ENCODE measurements around the gene FAM13A.
"Not testable (repeated sequence)": the region's sequence is repeated elsewhere in the genome, so short reads cannot be mapped to it uniquely, and the experiment has no call there.

FAM13A gene

DNA sequence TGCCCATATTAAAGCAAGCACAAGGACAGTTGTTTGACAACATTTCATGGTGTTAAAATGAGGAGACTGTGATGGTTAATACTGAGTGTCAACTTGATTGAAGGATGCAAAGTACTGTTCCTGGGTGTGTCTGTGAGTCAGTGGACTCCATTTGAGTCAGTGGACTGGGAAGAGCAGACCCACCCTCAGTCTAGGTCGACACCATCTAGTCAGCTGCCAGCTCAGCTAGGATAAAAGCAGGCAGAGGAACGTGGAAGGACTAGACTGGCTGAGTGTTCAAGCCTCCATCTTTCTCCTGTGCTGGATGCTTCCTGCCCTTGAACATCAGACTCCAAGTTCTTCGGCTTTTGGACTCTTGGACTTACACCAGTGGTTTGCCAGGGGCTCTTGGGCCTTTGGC lies 203.4 kb downstream of the FAM13A start:
- not testable (repeated sequence) for H2BK120ac ChIP-seq (ENCODE audit: low read depth, low read length); H3K4me1 ChIP-seq (ENCODE audit: control insufficient read depth in 2 of 2, insufficient read depth in 1 of 2, low read depth in 1 of 2, low read length in 2 of 2); H2BK12ac ChIP-seq (ENCODE audit: low read length); H3K36me3 ChIP-seq (replicated peaks in 1 of 2; ENCODE audit: control insufficient read depth in 2 of 2, insufficient read depth in 2 of 2, low read length in 2 of 2); H2AFZ ChIP-seq (ENCODE audit: low read length); H3K9ac ChIP-seq (ENCODE audit: low read depth, low read length, poor library complexity); H2AK5ac ChIP-seq (ENCODE audit: low read depth, low read length); H2BK5ac ChIP-seq (ENCODE audit: low read length); H4K91ac ChIP-seq (ENCODE audit: low read depth, low read length, poor library complexity); H3K27me3 ChIP-seq (ENCODE audit: control insufficient read depth in 3 of 3, insufficient read depth in 3 of 3, low read depth in 1 of 3, low read length in 3 of 3); H3K27ac ChIP-seq (replicated peaks; ENCODE audit: low read length); H3K4ac ChIP-seq (ENCODE audit: low read length); H3K79me1 ChIP-seq (ENCODE audit: low read depth, low read length); H3K23ac ChIP-seq (ENCODE audit: low read depth, low read length, poor library complexity); H3K9me3 ChIP-seq (replicated peaks in 1 of 2; ENCODE audit: control insufficient read depth in 2 of 2, insufficient read depth in 1 of 2, low read depth in 1 of 2, low read length in 2 of 2); H3K14ac ChIP-seq (ENCODE audit: low read length); H2BK15ac ChIP-seq (ENCODE audit: low read length); H3K18ac ChIP-seq (ENCODE audit: low read length); H3K4me2 ChIP-seq (ENCODE audit: insufficient read depth, low read length, poor library complexity, severe bottlenecking); DNase-seq (ENCODE audit: low spot score); H3K4me3 ChIP-seq (ENCODE audit: low read length in 2 of 2)
- peak overlapping the region; percentile 23 for H4K8ac ChIP-seq (ENCODE audit: low read depth, low read length)
- no CpG with 5 or more reads among the region's 3 CpGs for WGBS, 2 donors (ENCODE audit: extremely low coverage in 2 of 2, insufficient read length in 2 of 2, insufficient replicate concordance in 1 of 2)

- peaks cover 0 to 7% of the 10 kb centered on the region in 2 donors for H3K4me1 ChIP-seq (ENCODE audit: control insufficient read depth in 2 of 2, insufficient read depth in 1 of 2, low read depth in 1 of 2, low read length in 2 of 2)
- no peak overlapping the region for H2AFZ ChIP-seq (ENCODE audit: low read length)
- no peak overlapping the region for H2BK15ac ChIP-seq (ENCODE audit: low read length)
- peaks cover 4% of the 10 kb centered on the region in 2 donors for H3K36me3 ChIP-seq (replicated peaks in 1 of 2; ENCODE audit: control insufficient read depth in 2 of 2, insufficient read depth in 2 of 2, low read length in 2 of 2)
- H3K27ac ChIP-seq (replicated peaks; ENCODE audit: low read length), result no peak overlapping the region
- peaks cover 2% of the 10 kb centered on the region for H3K79me1 ChIP-seq (ENCODE audit: low read depth, low read length)
- H3K4ac ChIP-seq (ENCODE audit: low read length), result no peak overlapping the region
- no peak overlapping the region for H3K9ac ChIP-seq (ENCODE audit: low read depth, low read length, poor library complexity)
- no peak overlapping the region for H3K18ac ChIP-seq (ENCODE audit: low read length)
- no peak overlapping the region for H3K4me3 ChIP-seq (ENCODE audit: low read length in 2 of 2)
- DNase-seq (ENCODE audit: low spot score), result no peak
- no peak overlapping the region for H4K91ac ChIP-seq (ENCODE audit: low read depth, low read length, poor library complexity)
- H4K8ac ChIP-seq (ENCODE audit: low read depth, low read length), result no peak overlapping the region
- no peak overlapping the region for H3K14ac ChIP-seq (ENCODE audit: low read length)
- H3K23ac ChIP-seq (ENCODE audit: low read depth, low read length, poor library complexity), result no peak overlapping the region
- no peak overlapping the region for H2BK120ac ChIP-seq (ENCODE audit: low read depth, low read length)
- no peak overlapping the region for H3K4me2 ChIP-seq (ENCODE audit: insufficient read depth, low read length, poor library complexity, severe bottlenecking)
- H2BK5ac ChIP-seq (ENCODE audit: low read length), result no peak overlapping the region
- H2BK12ac ChIP-seq (ENCODE audit: low read length), result no peak overlapping the region
- no peaks in the 10 kb centered on the region for H3K9me3 ChIP-seq (replicated peaks in 1 of 2; ENCODE audit: control insufficient read depth in 2 of 2, insufficient read depth in 1 of 2, low read depth in 1 of 2, low read length in 2 of 2)
- H3K27me3 ChIP-seq (ENCODE audit: control insufficient read depth in 3 of 3, insufficient read depth in 3 of 3, low read depth in 1 of 3, low read length in 3 of 3), result no peaks in the 10 kb centered on the region
- WGBS, 2 donors (ENCODE audit: extremely low coverage in 2 of 2, insufficient read length in 2 of 2, insufficient replicate concordance in 1 of 2), result no CpG with 5 or more reads among the region's 4 CpGs
- no peak overlapping the region for H2AK5ac ChIP-seq (ENCODE audit: low read depth, low read length)
Measured at GRCh38 chr4:88846206-88846790, 210.7 kb downstream of the FAM13A start.

- Histone ChIP-seq H3K23ac (ENCODE audit: low read depth, low read length, poor library complexity) (no peak overlapping the region), H3K27me3 (ENCODE audit: control insufficient read depth in 3 of 3, insufficient read depth in 3 of 3, low read depth in 1 of 3, low read length in 3 of 3) (no peaks in the 10 kb centered on the region), H3K4me2 (ENCODE audit: insufficient read depth, low read length, poor library complexity, severe bottlenecking) (no peak overlapping the region), H3K18ac (ENCODE audit: low read length) (no peak overlapping the region), H3K9me3 (replicated peaks in 1 of 2; ENCODE audit: control insufficient read depth in 2 of 2, insufficient read depth in 1 of 2, low read depth in 1 of 2, low read length in 2 of 2) (no peaks in the 10 kb centered on the region), H3K36me3 (replicated peaks in 1 of 2; ENCODE audit: control insufficient read depth in 2 of 2, insufficient read depth in 2 of 2, low read length in 2 of 2) (peaks cover 0 to 2% of the 10 kb centered on the region in 2 donors), H2BK15ac (ENCODE audit: low read length) (no peak overlapping the region), H2BK5ac (ENCODE audit: low read length) (no peak overlapping the region), H2AFZ (ENCODE audit: low read length) (no peak overlapping the region), H3K4ac (ENCODE audit: low read length) (no peak overlapping the region), H3K79me1 (ENCODE audit: low read depth, low read length) (peaks cover 2% of the 10 kb centered on the region), H4K91ac (ENCODE audit: low read depth, low read length, poor library complexity) (no peak overlapping the region), H3K4me1 (ENCODE audit: control insufficient read depth in 2 of 2, insufficient read depth in 1 of 2, low read depth in 1 of 2, low read length in 2 of 2) (peaks cover 0 to 7% of the 10 kb centered on the region in 2 donors), H2AK5ac (ENCODE audit: low read depth, low read length) (no peak overlapping the region), H3K4me3 (ENCODE audit: low read length in 2 of 2) (no peak overlapping the region), H4K8ac (ENCODE audit: low read depth, low read length) (no peak overlapping the region), H3K14ac (ENCODE audit: low read length) (no peak overlapping the region), H3K9ac (ENCODE audit: low read depth, low read length, poor library complexity) (no peak overlapping the region), H3K27ac (replicated peaks; ENCODE audit: low read length) (no peak overlapping the region), H2BK120ac (ENCODE audit: low read depth, low read length) (no peak overlapping the region), H2BK12ac (ENCODE audit: low read length) (no peak overlapping the region)
- DNase-seq (ENCODE audit: low spot score), result no peak
- WGBS, 2 donors (ENCODE audit: extremely low coverage in 2 of 2, insufficient read length in 2 of 2, insufficient replicate concordance in 1 of 2), result no CpG with 5 or more reads among the region's 8 CpGs
Measured at GRCh38 chr4:88843067-88843685, 213.8 kb downstream of the FAM13A start.

DNA sequence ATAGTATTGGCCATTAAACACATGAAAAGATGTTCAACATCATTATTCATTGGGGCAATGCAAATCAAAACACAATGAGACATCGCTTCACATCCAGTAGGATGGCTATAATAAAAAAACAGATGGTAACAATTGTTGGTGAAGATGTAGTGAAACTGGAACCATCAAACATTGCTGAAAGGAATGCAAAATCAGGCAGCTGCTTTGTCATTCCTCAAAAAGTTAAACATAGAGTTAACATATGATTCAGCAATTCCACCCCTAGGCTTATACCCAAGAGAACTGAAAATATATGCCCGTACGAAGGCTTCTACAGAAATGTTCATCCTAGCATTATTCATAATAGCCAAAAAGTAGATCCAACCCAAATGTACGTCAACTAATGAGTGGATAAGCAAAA lies 215.3 kb downstream of the FAM13A start:
- Histone ChIP-seq H3K27ac (replicated peaks; ENCODE audit: low read length) (no peak overlapping the region), H3K23ac (ENCODE audit: low read depth, low read length, poor library complexity) (no peak overlapping the region), H2AFZ (ENCODE audit: low read length) (no peak overlapping the region), H3K14ac (ENCODE audit: low read length) (no peak overlapping the region), H3K27me3 (ENCODE audit: control insufficient read depth in 3 of 3, insufficient read depth in 3 of 3, low read depth in 1 of 3, low read length in 3 of 3) (no peaks in the 10 kb centered on the region), H3K36me3 (replicated peaks in 1 of 2; ENCODE audit: control insufficient read depth in 2 of 2, insufficient read depth in 2 of 2, low read length in 2 of 2) (peaks cover 0 to 2% of the 10 kb centered on the region in 2 donors), H4K91ac (ENCODE audit: low read depth, low read length, poor library complexity) (no peak overlapping the region), H3K4me2 (ENCODE audit: insufficient read depth, low read length, poor library complexity, severe bottlenecking) (no peak overlapping the region), H4K8ac (ENCODE audit: low read depth, low read length) (no peak overlapping the region), H2BK5ac (ENCODE audit: low read length) (no peak overlapping the region), H3K9ac (ENCODE audit: low read depth, low read length, poor library complexity) (no peak overlapping the region), H3K18ac (ENCODE audit: low read length) (no peak overlapping the region), H2BK120ac (ENCODE audit: low read depth, low read length) (no peak overlapping the region), H3K9me3 (replicated peaks in 1 of 2; ENCODE audit: control insufficient read depth in 2 of 2, insufficient read depth in 1 of 2, low read depth in 1 of 2, low read length in 2 of 2) (no peaks in the 10 kb centered on the region), H2BK15ac (ENCODE audit: low read length) (no peak overlapping the region), H3K79me1 (ENCODE audit: low read depth, low read length) (peaks cover 2% of the 10 kb centered on the region), H2BK12ac (ENCODE audit: low read length) (no peak overlapping the region), H3K4me1 (ENCODE audit: control insufficient read depth in 2 of 2, insufficient read depth in 1 of 2, low read depth in 1 of 2, low read length in 2 of 2) (peaks cover 0 to 7% of the 10 kb centered on the region in 2 donors), H2AK5ac (ENCODE audit: low read depth, low read length) (no peak overlapping the region), H3K4ac (ENCODE audit: low read length) (no peak overlapping the region), H3K4me3 (ENCODE audit: low read length in 2 of 2) (no peak overlapping the region)
- no peak for DNase-seq (ENCODE audit: low spot score)
- WGBS, 2 donors (ENCODE audit: extremely low coverage in 2 of 2, insufficient read length in 2 of 2, insufficient replicate concordance in 1 of 2), result no CpG with 5 or more reads among the region's 4 CpGs
